ENCODE data around the gene CLRN3. TPM values are rescaled to one million over a fixed set of nuclear protein-coding genes. Genes with fewer than 3 reads are reported as not detected.

CLRN3 gene
- total RNA-seq, 1 experiment from 2014 or later = not detected

DNA sequence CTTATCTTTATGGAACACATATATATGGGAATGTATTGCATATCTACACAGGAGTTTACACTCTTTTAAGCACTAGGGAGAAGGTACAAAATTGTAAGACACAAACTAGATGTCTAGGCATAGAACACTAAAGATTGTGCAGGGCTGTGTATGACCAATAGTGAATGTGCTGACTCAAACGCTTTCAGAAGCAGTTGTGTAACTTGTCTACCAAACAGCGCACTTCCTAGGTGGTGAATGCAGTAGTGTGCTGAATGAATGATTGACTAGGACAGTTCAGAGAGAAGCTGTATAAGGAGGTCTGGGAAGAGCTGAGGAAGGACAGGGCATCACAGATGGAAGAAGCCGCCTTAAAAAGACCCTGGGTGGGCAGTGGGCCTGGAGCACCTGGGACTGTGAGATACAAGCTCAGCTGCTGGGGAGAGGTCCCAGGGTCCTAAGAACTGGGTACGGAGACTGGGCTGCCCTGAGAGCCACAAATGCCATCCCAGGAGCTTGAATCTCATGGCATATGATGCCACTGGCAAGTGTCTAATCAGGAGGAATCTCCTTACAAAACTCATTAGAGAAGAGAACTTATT is 14.2 kb downstream of the CLRN3 start:
- TF ChIP-seq, protein P1, sequence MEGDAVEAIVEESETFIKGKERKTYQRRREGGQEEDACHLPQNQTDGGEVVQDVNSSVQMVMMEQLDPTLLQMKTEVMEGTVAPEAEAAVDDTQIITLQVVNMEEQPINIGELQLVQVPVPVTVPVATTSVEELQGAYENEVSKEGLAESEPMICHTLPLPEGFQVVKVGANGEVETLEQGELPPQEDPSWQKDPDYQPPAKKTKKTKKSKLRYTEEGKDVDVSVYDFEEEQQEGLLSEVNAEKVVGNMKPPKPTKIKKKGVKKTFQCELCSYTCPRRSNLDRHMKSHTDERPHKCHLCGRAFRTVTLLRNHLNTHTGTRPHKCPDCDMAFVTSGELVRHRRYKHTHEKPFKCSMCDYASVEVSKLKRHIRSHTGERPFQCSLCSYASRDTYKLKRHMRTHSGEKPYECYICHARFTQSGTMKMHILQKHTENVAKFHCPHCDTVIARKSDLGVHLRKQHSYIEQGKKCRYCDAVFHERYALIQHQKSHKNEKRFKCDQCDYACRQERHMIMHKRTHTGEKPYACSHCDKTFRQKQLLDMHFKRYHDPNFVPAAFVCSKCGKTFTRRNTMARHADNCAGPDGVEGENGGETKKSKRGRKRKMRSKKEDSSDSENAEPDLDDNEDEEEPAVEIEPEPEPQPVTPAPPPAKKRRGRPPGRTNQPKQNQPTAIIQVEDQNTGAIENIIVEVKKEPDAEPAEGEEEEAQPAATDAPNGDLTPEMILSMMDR (IDR thresholded peaks at IDR 0.05; ENCODE audit: unreplicated experiment) = no peak
- ChIA-PET CTCF (interaction anchor here (0.8 kb wide), 1 partner anchor 24 kb away, joined by 3 read pairs; no protein-coding TSS in a partner anchor), POLR2A (no interaction called here)
- H3K9me3 Mint-ChIP-seq (ENCODE audit: unreplicated experiment) = no peaks in the 10 kb centered on the region
- H3K4me3 Mint-ChIP-seq (ENCODE audit: unreplicated experiment) = no peak overlapping the region
- DNase-seq (ENCODE audit: unreplicated experiment) = no peak
- no peaks in the 10 kb centered on the region for H3K27me3 Mint-ChIP-seq (ENCODE audit: insufficient read depth, unreplicated experiment)
- H3K36me3 Mint-ChIP-seq (ENCODE audit: insufficient read depth, unreplicated experiment) = no peaks in the 10 kb centered on the region
- peaks cover 8% of the 10 kb centered on the region for H3K4me1 Mint-ChIP-seq (ENCODE audit: insufficient read depth, unreplicated experiment)
- no TSS peak for BruUV-seq (replicated peaks)
- intact Hi-C loops (cut with micrococcal nuclease) = no loop called here
- no peak overlapping the region for H3K27ac Mint-ChIP-seq (ENCODE audit: low read depth, unreplicated experiment)

DNA sequence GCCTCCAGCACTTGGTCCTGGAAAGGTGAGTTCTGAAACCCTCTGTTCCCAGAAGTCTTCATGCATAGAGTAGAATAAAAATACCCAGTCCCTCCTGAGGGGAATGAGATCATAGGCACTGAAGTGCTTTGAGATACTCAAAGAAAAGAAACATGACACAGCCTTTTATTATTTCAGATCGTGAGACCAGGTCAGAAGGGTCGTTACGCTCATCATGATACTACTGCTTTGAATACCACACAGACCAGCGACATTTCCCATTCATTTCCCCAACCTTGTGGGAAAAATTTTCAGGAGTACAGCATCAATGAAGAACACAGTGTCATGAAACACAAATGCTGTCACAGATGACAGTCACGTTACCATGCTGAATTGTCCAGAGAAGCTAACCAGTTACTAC is 15.0 kb downstream of the CLRN3 start:
- intact Hi-C loops (cut with micrococcal nuclease) = no loop called here
- TF ChIP-seq, protein P1 (IDR thresholded peaks at IDR 0.05; ENCODE audit: unreplicated experiment) = no peak
- Mint-ChIP-seq H3K9me3 (ENCODE audit: unreplicated experiment) (no peaks in the 10 kb centered on the region), H3K4me1 (ENCODE audit: insufficient read depth, unreplicated experiment) (peaks cover 4% of the 10 kb centered on the region), H3K27me3 (ENCODE audit: insufficient read depth, unreplicated experiment) (no peaks in the 10 kb centered on the region), H3K36me3 (ENCODE audit: insufficient read depth, unreplicated experiment) (no peaks in the 10 kb centered on the region), H3K27ac (ENCODE audit: low read depth, unreplicated experiment) (no peak overlapping the region), H3K4me3 (ENCODE audit: unreplicated experiment) (no peak overlapping the region)
- DNase-seq (ENCODE audit: unreplicated experiment) = no peak
- no TSS peak for BruUV-seq (replicated peaks)
- CTCF ChIA-PET = no interaction called here
- POLR2A ChIA-PET = no interaction called here

DNA sequence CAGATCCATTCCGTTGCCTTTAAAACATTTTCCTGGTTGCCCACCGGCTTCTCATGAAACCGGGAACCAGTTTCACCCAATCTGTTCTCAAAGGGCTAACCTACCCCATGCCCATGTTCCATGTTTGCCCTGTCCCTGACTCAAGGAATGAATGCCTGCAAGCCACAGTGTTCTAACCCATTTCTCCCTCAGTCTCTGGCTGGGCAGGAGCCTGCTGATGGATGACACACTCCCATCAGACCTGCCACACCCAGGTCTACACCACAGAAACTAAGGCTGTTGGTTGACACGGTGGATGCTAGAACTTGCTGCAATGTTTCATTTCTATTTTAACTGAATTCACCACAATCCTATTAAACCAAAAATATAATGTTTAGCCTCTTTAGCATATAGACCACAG is 15.6 kb downstream of the CLRN3 start:
- TF ChIP-seq, protein P1 (IDR thresholded peaks at IDR 0.05; ENCODE audit: unreplicated experiment) = no peak
- H3K36me3 Mint-ChIP-seq (ENCODE audit: insufficient read depth, unreplicated experiment) = no peaks in the 10 kb centered on the region
- H3K4me3 Mint-ChIP-seq (ENCODE audit: unreplicated experiment) = no peak overlapping the region
- no TSS peak for BruUV-seq (replicated peaks)
- H3K27ac Mint-ChIP-seq (ENCODE audit: low read depth, unreplicated experiment) = no peak overlapping the region
- POLR2A ChIA-PET = no interaction called here
- no peaks in the 10 kb centered on the region for H3K27me3 Mint-ChIP-seq (ENCODE audit: insufficient read depth, unreplicated experiment)
- no peaks in the 10 kb centered on the region for H3K9me3 Mint-ChIP-seq (ENCODE audit: unreplicated experiment)
- CTCF ChIA-PET = interaction anchor here (0.5 to 2.4 kb wide), 4 partner anchors 11 to 970 kb away, joined by 3 to 6 read pairs (median 4); no protein-coding TSS in a partner anchor
- DNase-seq (ENCODE audit: unreplicated experiment) = no peak
- intact Hi-C loops (cut with micrococcal nuclease) = no loop called here
- no peaks in the 10 kb centered on the region for H3K4me1 Mint-ChIP-seq (ENCODE audit: insufficient read depth, unreplicated experiment)

DNA sequence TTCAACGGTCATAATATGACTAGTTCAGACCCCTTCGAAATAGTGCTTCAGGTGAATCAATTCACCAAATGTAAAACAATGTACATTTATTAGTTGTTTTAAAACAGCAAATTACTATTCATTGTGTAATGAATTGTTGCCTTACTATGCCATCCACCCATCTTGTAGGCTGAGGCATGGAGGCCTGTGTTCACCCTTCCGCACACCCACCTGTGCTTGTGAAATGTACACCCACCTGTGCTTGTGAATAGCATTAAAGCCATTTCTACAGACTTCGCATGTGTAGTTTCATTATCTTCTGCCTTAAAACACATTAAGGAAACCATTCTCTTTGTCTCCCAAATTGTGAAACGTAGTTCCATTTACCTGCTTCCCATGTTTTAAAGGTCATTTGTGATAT is 16.8 kb downstream of the CLRN3 start:
- TF ChIP-seq, protein P1 (IDR thresholded peaks at IDR 0.05; ENCODE audit: unreplicated experiment) = no peak
- peaks cover 5% of the 10 kb centered on the region for H3K4me1 Mint-ChIP-seq (ENCODE audit: insufficient read depth, unreplicated experiment)
- no peaks in the 10 kb centered on the region for H3K36me3 Mint-ChIP-seq (ENCODE audit: insufficient read depth, unreplicated experiment)
- POLR2A ChIA-PET = no interaction called here
- H3K27ac Mint-ChIP-seq (ENCODE audit: low read depth, unreplicated experiment) = no peak overlapping the region
- no peak overlapping the region for H3K4me3 Mint-ChIP-seq (ENCODE audit: unreplicated experiment)
- no peak for DNase-seq (ENCODE audit: unreplicated experiment)
- intact Hi-C loops (cut with micrococcal nuclease) = no loop called here
- CTCF ChIA-PET = interaction anchor here (2.4 kb wide), 1 partner anchor 12 kb away, joined by 6 read pairs; no protein-coding TSS in a partner anchor
- peaks cover 3% of the 10 kb centered on the region for H3K9me3 Mint-ChIP-seq (ENCODE audit: unreplicated experiment)
- no peaks in the 10 kb centered on the region for H3K27me3 Mint-ChIP-seq (ENCODE audit: insufficient read depth, unreplicated experiment)
- BruUV-seq (replicated peaks) = no TSS peak
